Measurements from ENCODE around the gene SSR1. TPM values are rescaled to one million over a fixed set of nuclear protein-coding genes. Genes with fewer than 3 reads are reported as not detected.

SSR1 gene
- total RNA-seq: 61.4 and 171 TPM in 2 replicates

GRCh38 chr6:7312616-7313504 lies at the start of gene SSR1:
TSS of gene SSR1 (minus strand) at chr6:7313199. CDS start at chr6:7313120, 79 bp downstream.

Other genes starting within 250 kb of the SSR1 start
- 31.8 and 34.3 TPM in 2 replicates for gene RREB1, start 205.2 kb downstream of the SSR1 start, total RNA-seq
- gene CAGE1, start 76.5 kb upstream of the SSR1 start, total RNA-seq: under 0.01 TPM in 1 of 2 replicates, not detected in the other
- 11.1 and 16.9 TPM in 2 replicates for gene RIOK1, start 76.6 kb upstream of the SSR1 start, total RNA-seq
- gene DSP, start 228.5 kb upstream of the SSR1 start, total RNA-seq: 22.4 and 31.0 TPM in 2 replicates